Right lobe of liver (tissue), 6 donors: ENCODE measurements around the gene PRKCG. TPM values are rescaled to one million over a fixed set of nuclear protein-coding genes. Genes with fewer than 3 reads are reported as not detected.
A peak's percentile ranks its signal among the peaks of the same experiment; 100 is the strongest.

Source experiments
- ATAC-seq, 4 donors: fragments of 200-7000 bp; cut with Tn5 transposase; one replicate each; pipeline ENCODE4 v1.9.1; 2020; ENCODE audit warnings: mild to moderate bottlenecking in 4 of 4, moderate library complexity in 4 of 4
- DNase-seq, 3 donors: peaks; one replicate each; pipeline ENCODE4 v3.0.0-alpha.2; 2020
- H3K27ac ChIP-seq, 3 donors: fragments of 200-600 bp; one replicate each; pipeline ENCODE4 v1.8.0; 2022
- H3K27me3 ChIP-seq, 2 donors: fragments of 200-600 bp; one replicate each; pipeline ENCODE4 v1.8.0; 2022
- H3K36me3 ChIP-seq, 4 donors: fragments of 200-600 bp; sonication (generic) in 1 of 4; one replicate each; pipeline versions ENCODE4 v1.5.1 to v1.8.0; 2017 to 2022; ENCODE audit warnings: control low read depth in 1 of 4
- H3K4me1 ChIP-seq, 4 donors: fragments of 200-600 bp; sonication (generic) in 1 of 4; one replicate each; pipeline versions ENCODE4 v1.5.1 to v1.8.0; 2017 to 2022; ENCODE audit warnings: control low read depth in 1 of 4
- H3K4me3 ChIP-seq, 3 donors: fragments of 200-600 bp; one replicate each; pipeline ENCODE4 v1.8.0; 2022
- H3K9me3 ChIP-seq, 4 donors: fragments of 200-600 bp; sonication (generic) in 1 of 4; one replicate each; pipeline versions ENCODE4 v1.5.1 to v1.8.0; 2017 to 2022; ENCODE audit warnings: control low read depth in 1 of 4
- POLR2A ChIP-seq: fragments of 450-650 bp; IDR thresholded peaks from one replicate; pipeline ENCODE4 v1.6.1; 2017; ENCODE audit warnings: antibody characterized with exemption, mild to moderate bottlenecking
- WGBS: methylation state at CpG from one replicate; pipeline ENCODE4 v1.1.6; 2018; ENCODE audit warnings: low coverage, low lambda C conversion rate; ENCODE audit not compliant: insufficient coverage; ENCODE audit errors: missing lambda C conversion rate; 5-methylcytosine and 5-hydroxymethylcytosine counted together
- intact Hi-C, 2 donors: fragments of 100-400 bp; cut with DNase I; formaldehyde crosslinking; loops; one replicate each; pipeline versions ENCODE4 v1.11.2 to v1.14.1; 2022
- total RNA-seq, 6 experiments: library from RNA; depleted of rRNA in 2 of 6; stranded (reverse); fragments of >200 nt in 2 of 6; fragmentation: NEBNext Ultra II Directional in 3 of 6; extraction: Animal tissue kit (Norgen Biotek cat#: 25700) in 3 of 6; gene quantifications; one replicate each; pipeline versions ENCODE4 v1.1.0 to v1.2.4, GENCODE V29; 2016 to 2023
- TF ChIP-seq, protein P1 (sequence below), 4 donors: fragments of 200-600 bp in 3 of 4; fragments of 450-650 bp in 1 of 4; IDR thresholded peaks; one replicate each; pipeline versions ENCODE4 v1.5.1 to v1.8.0; 2016 to 2022; ENCODE audit warnings: antibody characterized with exemption in 4 of 4, mild to moderate bottlenecking in 2 of 4
- donor health status: DM: no; HTN: yes; CAD: no.
- donor health status: DM: no; HTN: no; CAD: no.
- donor health status: DM: no; HTN: no; CAD: no.
- donor health status: DM: no; HTN: yes; CAD: no.
- donor health status: DM: no; HTN: yes; CAD: no.

Gene PRKCG
- total RNA-seq, 6 experiments from 2014 or later: not detected

DNA sequence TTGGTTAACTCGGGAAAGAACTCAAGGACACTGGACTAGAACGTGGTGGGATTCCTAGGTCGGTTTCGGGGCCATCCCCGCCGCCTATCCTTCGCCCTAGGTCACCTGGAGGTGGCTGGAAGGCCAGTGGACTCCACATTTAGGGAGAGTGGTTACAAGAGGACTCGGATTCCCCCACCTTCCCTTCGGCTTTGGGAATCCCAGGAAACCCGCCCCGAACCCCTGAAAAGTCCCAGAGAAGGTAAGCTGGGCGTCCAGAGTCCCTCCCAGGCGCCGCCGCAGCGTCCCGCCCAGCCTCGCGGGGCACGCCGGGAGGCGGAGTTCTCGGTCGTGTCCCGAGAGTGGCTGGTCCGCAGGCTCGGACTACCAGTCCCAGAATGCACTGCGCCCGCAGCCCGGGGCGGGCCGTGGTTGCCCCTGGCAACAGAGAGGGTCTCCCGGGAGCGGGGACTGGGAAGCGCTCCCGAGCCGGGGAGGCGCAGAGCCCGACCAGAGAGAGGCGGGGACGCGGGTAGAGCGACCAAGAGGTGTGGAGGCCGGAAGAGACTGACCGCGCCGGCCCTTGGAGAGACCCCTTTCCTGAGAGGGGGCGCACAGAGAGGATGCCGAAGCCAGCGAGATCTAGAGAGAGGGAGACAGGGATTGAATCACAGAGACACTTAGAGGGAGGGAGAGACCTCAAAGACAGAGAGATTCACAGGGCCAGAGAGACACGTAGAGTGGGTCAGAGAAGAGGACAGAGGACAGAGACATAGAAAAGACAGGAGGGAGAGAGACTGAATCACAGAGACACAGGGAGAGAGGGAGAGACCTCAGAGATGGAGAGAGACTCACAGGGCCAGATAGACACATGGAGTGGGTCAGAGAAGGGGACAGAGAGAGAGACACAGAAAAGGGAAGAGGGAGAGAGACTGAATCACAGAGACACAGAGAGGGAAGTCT is 2.6 kb upstream of the PRKCG start:
- Histone ChIP-seq H3K27ac (no peak overlapping the region), H3K9me3 (no peaks in the 10 kb centered on the region), H3K4me3 (peak overlapping the region; percentile 28 to 56 (median 48)), H3K27me3 (peaks cover 0 to 11% of the 10 kb centered on the region in 2 donors), H3K4me1 (peaks cover 0 to 11% (median 0%) of the 10 kb centered on the region in 4 donors), H3K36me3 (peaks cover 0 to under 1% (median 0%) of the 10 kb centered on the region in 4 donors)
- ATAC-seq (peak; percentile 96 to 100 (median 98)), DNase-seq (peak; percentile 85 to 92 (median 89))
- intact Hi-C loops: no loop called here
- TF ChIP-seq, protein P1, sequence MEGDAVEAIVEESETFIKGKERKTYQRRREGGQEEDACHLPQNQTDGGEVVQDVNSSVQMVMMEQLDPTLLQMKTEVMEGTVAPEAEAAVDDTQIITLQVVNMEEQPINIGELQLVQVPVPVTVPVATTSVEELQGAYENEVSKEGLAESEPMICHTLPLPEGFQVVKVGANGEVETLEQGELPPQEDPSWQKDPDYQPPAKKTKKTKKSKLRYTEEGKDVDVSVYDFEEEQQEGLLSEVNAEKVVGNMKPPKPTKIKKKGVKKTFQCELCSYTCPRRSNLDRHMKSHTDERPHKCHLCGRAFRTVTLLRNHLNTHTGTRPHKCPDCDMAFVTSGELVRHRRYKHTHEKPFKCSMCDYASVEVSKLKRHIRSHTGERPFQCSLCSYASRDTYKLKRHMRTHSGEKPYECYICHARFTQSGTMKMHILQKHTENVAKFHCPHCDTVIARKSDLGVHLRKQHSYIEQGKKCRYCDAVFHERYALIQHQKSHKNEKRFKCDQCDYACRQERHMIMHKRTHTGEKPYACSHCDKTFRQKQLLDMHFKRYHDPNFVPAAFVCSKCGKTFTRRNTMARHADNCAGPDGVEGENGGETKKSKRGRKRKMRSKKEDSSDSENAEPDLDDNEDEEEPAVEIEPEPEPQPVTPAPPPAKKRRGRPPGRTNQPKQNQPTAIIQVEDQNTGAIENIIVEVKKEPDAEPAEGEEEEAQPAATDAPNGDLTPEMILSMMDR (IDR thresholded peaks at IDR 0.05): no peak
- TF ChIP-seq POLR2A: no peak
- 2% methylated on average over 31 of the region's 51 CpGs for WGBS

DNA sequence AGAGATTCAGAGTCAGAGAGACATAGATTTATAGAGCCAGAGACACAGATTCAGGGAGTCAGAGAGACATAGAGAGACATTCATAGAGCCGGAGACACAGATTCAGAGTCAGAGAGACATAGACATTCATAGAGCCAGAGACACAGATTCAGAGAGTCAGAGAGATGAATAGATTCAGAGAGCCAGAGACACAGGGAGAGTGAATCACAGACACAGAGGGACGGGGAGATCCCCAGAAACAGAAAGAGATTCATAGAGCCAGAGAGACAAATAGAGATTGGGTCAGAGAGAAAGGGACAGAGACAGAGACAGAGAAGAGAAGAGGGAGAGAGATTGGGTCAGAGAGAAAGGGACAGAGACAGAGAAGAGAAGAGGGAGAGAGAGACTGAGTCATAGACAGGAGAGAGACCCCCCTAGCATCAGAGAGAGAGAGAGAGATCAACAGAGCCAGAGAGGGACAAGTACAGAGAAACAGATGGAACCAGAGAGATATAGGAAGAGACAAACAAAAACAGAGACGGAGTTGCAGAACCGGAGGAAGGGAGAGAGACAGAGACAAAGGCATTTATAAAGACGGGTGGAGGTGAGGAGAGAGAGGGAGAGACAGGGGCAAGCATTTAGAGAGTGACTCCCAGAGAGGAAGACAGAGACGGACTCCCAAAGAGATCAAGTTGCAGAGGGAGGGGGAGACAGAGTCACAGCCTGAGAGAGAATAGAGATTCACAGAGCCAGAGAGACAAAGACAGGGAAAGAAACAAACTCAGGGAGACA is 1.1 kb upstream of the PRKCG start:
- no peak overlapping the region for H3K27ac ChIP-seq
- H3K4me1 ChIP-seq: peaks cover 0 to 11% (median 0%) of the 10 kb centered on the region in 4 donors
- intact Hi-C loops: no loop called here
- no peak for TF ChIP-seq POLR2A
- TF ChIP-seq, protein P1 (IDR thresholded peaks at IDR 0.05): no peak
- H3K9me3 ChIP-seq: no peaks in the 10 kb centered on the region
- 8% methylated on average over 5 of the region's 6 CpGs for WGBS
- no peaks in the 10 kb centered on the region for H3K36me3 ChIP-seq
- ATAC-seq: no peak
- peaks cover 0 to 11% of the 10 kb centered on the region in 2 donors for H3K27me3 ChIP-seq
- DNase-seq: no peak
- no peak overlapping the region for H3K4me3 ChIP-seq

DNA sequence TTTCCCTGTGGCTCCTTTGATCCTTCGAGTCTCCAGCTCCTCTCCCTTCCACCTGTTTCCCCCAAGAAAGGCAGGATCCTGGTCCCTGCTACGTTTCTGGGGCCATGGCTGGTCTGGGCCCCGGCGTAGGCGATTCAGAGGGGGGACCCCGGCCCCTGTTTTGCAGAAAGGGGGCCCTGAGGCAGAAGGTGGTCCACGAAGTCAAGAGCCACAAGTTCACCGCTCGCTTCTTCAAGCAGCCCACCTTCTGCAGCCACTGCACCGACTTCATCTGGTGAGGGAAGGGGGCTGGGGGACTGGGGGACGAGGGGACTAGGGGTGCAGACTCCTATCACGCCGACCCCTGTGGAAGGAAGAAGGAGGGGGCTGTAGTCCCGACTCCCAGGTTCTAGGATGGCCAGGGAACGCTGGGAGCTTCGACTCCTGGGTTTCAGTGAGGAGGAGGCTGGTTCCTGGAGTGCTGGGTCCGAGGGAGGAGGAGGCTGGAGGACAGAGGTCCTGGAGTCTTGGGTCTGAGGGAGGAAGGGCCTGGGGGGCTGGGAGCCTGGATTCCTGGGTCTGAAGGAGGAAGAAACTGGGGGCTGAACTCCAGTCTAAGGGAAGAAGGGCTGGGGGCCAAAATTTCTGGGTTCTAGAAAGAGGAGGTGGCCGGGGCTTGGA is 524 bp downstream of the PRKCG start:
- ATAC-seq (no peak), DNase-seq (no peak)
- no peak overlapping the region for H3K4me3 ChIP-seq
- peaks cover 0 to 11% of the 10 kb centered on the region in 2 donors for H3K27me3 ChIP-seq
- TF ChIP-seq, protein P1 (IDR thresholded peaks at IDR 0.05): no peak
- no peak for TF ChIP-seq POLR2A
- H3K27ac ChIP-seq: no peak overlapping the region
- no peaks in the 10 kb centered on the region for H3K9me3 ChIP-seq
- H3K4me1 ChIP-seq: peaks cover 0 to 11% (median 0%) of the 10 kb centered on the region in 4 donors
- WGBS: 7% methylated on average over 13 of the region's 18 CpGs
- intact Hi-C loops: no loop called here
- H3K36me3 ChIP-seq: no peaks in the 10 kb centered on the region

DNA sequence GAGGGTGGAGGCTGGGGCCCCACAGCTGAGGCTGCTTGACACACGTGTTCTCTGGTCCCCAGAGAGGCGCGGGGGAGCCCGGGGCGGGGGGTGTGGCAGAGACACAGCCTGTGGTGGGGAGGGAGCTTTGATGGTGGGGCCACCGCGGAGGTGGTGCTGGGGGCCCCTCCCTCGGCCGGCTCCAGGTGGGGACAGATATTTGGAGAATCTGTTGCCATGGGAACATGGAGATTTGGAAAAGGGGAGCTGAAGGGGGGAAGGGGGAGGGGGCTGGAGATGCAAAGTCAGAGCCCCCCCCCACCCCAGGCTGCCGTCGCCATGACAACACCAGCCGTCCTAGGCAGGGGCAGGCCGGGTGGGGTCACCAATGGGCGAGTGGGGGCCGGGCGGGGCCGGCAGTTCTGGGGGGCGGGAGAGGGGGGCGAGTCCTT is 1.2 kb downstream of the PRKCG start:
- H3K27ac ChIP-seq: no peak overlapping the region
- H3K9me3 ChIP-seq: no peaks in the 10 kb centered on the region
- intact Hi-C loops: no loop called here
- no CpG with 5 or more reads among the region's 19 CpGs for WGBS
- peaks cover 0 to 11% of the 10 kb centered on the region in 2 donors for H3K27me3 ChIP-seq
- DNase-seq: no peak
- H3K36me3 ChIP-seq: no peaks in the 10 kb centered on the region
- TF ChIP-seq, protein P1 (IDR thresholded peaks at IDR 0.05): no peak
- no peak for TF ChIP-seq POLR2A
- H3K4me1 ChIP-seq: peaks cover 0 to 11% (median 0%) of the 10 kb centered on the region in 4 donors
- ATAC-seq: no peak
- no peak overlapping the region for H3K4me3 ChIP-seq
